EL (cell line): ENCODE measurements around the gene LIMA1.
"Not testable (repeated sequence)": the region's sequence is repeated elsewhere in the genome, so short reads cannot be mapped to it uniquely, and the experiment has no call there.

ENCODE experiments used
- DNase-seq: peaks from one replicate; pipeline ENCODE4 v3.0.0-alpha.2; 2016

The LIMA1 gene

DNA sequence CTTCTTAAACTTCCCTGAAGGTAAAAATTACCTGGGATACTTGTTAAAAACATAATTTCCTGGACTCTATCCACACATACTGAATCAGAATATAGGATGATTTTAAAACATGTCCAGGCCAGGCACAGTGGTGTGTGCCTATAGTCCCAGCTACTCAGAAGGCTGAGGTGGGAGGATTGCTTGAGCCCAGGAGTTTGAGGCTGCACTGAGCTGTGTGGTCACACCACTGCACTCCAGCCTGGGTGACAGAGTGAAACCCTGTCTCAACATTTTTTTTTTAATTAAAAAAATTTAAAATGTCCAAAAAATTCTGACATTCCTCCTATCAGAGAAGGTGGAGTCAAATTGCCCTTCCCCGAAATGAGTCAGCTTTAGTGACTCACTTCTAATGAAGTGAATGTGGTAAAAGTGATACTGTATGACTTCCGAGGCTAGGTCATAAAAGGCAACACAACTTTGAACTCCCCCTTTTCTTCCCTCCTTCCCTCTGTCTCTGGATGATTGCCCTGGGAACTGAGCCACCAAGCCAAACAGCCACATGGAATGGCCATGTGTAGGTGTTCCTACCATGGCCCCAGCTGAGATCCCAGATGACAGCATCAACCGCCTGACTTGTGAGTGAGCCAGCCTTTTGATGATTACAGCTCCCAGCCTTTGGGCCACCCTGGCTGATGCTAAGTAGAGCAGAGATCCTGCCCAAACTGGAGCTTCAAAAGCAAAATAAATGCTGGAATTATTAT, 36.3 kb downstream of the LIMA1 start:
- DNase-seq: peak; percentile 99

DNA sequence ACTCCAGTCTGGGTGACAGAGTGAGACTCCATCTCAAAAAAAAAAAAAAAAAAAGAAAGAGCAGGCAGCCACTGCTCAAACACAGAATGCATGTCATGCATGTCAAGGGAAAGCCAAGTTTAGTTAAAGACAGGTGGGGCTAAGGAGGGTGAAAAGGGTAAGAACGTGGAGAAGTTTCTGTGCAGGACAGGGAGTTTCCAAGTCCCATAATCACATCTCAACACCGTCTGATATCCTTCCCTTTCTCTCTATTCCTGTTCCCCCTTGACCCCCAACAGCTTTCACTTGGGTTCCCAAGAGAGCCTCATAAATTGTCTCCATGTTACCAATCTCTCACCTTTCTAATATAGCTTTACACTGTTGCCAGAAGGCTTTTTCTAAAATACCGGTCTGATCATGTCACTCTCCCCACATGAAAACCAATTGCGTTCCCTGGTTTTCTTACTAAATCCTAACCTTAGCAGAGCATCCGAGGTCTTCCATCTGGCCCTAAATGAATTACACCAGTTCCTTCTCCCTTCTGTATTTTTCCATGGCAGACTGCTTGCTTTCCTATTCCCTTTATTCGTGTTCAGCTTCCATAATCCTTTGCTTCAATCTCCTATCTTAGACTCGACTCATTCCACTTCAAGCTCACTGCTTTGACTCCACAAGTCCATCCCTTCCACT, 37.0 kb downstream of the LIMA1 start:
- DNase-seq: no peak

GRCh38 chr12:50243507-50243906, 39.8 kb downstream of the LIMA1 start:
- DNase-seq: peak; percentile 33

DNA sequence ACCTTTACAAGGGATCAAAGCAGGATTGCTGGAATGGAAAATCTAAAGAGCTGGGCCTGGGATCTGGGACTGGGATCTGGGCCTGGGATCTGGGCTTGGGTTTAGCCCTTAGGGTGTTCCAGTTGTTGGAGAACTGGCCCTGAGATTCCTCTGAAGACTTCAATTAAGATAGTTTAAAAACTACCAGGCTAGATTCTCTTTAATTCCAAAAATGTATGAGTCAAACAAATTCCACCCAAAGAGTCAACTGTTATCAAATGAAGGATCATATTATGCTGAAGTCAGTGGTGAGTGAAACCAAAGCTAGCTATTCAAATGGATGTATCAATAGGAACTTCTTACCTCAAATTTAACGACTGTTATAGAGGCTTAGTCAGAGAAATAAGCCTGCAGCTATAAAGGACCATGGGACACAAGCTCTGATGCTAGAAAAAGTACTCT, 40.5 kb downstream of the LIMA1 start:
- DNase-seq: peak; percentile 87

DNA sequence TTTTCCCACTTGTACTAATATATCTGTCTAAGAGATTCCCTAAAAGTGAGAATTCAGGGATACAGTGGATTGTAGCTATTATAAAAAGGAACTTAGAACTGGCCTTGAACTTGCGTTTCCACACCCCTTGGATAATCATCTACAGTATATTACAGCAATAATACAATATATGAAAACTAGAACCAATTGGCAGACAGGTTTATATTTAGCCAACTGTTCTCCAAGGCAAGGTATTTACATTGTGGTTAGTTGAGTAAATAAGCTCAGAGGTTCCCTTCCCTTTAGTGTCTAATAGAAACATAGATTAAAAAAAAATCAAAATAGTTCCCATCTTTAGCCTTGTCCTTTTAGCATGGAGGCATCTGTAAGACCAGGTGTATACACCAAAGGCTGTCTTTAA, 42.1 kb downstream of the LIMA1 start:
- no peak for DNase-seq

GRCh38 chr12:50240792-50241114, 42.6 kb downstream of the LIMA1 start:
- DNase-seq: no peak

GRCh38 chr12:50240096-50240791, 43.1 kb downstream of the LIMA1 start:
- no peak for DNase-seq

DNA sequence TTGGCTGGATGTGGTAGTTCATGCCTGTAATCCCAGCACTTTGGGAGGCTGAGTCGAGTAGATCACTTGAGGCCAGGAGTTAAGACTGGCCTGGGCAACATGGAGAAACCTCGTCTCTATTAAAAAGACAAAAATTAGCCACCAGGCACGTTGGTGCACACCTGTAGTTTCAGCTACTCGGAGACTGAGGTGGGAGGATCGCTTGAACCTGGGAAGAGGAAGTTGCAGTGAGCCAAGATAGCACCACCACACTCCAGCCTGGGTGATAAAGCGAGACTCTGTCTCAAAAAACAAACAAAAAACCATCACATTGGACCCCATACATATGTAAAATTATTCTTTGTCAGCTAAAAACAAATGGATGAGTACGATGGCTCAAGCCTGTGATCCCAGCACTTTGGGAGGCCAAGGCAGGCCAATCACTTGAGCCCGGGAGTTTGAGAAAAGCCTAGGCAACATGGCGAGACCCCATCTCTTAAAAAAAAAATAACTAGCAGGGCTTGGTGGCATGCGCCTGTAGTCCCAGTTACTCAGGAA, 43.9 kb downstream of the LIMA1 start:
- no peak for DNase-seq

DNA sequence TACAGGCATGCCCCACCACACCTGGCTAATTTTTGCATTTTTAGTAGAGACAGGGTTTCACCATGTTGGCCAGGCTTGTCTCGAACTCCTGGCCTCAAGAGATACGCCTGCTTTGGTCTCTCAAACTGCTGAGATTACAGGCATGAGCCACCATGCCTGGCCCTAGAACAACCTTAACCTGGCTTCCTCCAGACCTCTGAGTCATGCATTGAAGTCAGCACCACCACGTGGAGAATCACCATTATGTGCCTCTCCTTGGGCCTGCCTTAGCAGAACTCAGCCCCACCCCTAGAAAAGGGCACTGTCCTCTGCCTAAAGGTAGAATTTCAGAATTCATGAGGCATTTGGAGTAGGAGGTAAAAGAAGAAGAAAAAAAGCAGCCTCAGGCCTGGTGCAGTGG, 49.0 kb downstream of the LIMA1 start:
- DNase-seq: no peak

- DNase-seq: no peak
These were observed 50.5 kb downstream of the LIMA1 start for GRCh38 chr12:50232771-50233209.

DNA sequence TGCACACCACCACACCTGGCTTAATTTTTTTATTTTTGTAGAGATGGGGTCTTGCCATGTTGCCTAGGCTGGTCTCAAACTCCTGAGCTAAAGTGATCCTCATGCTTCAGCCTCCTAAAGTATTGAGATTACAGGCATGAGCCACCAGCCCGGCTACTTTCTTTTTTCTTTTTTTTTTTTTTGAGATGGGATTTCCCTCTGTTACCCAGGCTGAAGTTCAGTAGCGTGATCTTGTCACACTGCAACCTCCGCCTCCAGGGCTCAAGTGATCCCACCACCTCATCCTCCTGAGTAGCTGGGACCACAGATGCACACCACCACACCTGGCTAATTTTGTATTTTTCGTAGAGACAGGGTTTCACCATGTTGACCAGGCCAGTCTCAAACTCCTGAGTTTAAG, 51.1 kb downstream of the LIMA1 start:
- DNase-seq: no peak

DNA sequence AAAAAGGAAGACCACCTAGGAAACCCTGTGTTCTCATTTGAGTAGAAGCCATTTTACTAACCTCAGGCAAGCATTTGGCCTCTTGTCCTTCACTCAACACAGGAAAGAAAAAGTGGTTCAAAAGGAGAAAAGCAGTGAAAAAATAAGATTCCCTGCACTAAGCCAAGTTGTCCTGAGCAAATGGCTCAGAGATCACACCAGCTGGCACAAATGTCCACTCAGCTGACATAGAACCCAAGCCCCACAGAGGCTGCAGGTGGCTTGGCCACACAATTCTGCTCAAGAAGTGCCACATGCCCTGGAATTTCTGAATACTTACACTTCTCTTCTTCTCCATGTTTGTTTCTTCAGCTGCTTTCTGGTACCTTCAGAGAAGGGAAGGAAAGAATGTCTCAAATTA, 52.0 kb downstream of the LIMA1 start:
- no peak for DNase-seq

DNA sequence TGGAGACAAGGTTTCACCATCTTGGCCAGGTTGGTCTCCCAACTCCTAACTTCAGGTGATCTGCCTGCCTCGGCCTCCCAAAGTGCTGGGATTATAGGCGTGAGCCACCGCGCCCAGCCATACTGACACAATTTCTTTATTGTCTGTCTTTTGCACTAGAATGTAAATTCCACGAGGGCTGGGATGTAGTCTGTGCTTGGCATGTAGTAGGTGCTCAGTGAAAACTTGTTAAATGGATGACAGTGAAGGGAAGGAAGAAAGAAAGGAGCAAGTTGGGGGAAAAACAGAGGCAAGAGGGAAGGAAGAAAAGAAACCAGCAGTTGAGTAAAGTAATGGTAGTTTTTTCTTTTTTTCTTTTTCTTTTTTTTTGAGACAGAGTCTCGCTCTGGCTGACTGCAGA, 53.1 kb downstream of the LIMA1 start:
- no peak for DNase-seq

- peak; percentile 49 for DNase-seq
These were observed 59.2 kb downstream of the LIMA1 start for GRCh38 chr12:50224026-50224692.

GRCh38 chr12:50222275-50222783, 61.0 kb downstream of the LIMA1 start:
- peak; percentile 94 for DNase-seq

DNA sequence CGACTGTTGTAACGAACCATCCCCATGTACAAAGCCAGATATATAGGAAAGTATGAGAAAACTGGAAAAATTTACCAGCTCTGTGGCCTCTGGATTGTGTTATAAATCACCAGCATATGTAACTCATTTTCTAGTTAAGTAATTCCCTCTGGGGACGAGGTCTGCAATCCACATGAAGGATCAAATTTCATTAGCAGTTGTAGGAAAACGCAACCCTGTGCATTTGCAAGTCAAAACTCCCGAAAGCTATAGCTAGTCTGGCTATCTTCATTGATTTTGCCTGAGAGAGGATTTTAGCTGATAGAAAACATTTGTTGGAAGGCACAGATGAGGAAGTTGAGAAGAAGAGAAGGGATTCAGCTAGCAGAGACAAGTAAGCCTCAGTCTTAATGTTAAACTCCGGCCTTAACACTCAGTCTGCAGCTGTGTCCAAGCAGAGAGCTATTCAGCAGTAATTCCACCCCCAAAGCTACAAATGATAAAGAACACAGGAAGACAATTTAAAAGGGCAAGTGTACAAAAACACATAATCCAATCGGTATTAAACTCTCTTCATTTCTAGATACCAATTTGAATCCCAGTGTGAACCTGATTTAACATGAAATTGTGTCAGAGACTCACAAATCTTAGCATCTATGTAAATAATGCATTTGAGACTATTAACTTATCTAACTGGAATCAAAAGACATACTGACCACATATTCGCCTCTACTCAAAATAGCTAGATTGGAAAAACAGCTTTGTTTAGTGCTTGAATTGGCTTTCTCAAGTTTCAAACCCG, 61.9 kb downstream of the LIMA1 start:
- DNase-seq: peak; percentile 82

DNA sequence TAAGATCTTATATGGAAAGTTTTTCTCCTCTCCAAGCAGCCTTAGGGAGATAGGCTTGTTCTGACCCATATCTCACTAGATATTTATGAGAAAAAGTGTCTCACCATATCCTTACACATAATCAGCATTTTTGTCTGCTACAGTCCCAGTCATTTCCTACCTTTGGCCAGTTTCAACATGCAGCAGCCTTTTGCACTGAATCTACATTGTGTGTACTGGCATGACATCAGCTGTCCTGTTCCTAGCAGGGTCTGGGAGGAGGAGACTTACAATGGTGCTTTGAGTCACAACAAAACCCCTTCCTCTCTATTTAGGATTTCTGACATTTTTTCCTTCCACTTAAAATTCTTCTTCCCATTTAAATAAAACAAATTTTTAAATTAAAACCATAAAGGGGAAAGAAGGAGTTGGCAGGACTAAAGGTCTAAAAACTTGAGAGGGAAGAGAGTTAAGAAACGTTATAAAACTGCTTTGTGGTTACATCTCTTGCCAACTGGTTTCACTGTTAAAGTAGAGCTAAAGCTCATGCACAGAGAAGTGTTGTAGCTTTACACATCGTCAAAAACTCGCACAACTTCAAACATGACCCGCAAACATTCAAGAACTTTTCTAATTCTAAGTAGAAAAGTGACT, 62.8 kb downstream of the LIMA1 start:
- DNase-seq: peak; percentile 69

DNA sequence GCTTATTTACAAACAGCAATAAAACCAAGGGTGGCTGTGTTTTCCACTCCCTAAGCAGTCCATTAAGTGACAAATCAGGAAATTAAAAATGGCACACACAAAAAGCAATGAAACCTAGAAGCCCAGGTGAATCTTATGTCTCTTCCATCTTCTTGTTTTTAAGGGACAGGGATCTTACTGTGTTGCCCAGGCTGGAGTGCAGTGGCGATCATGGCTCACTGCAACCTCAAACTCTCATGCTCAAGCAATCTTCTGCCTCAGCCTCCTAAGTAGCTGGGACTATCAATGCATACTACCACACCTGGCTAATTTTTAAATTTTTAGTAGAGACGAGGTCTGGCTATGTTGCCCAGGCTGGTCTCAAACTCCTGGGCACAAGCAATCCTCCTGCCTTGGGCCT, 63.8 kb downstream of the LIMA1 start:
- DNase-seq: peak; percentile 28

GRCh38 chr12:50219001-50219400, 64.3 kb downstream of the LIMA1 start:
- not testable (repeated sequence) for DNase-seq

- DNase-seq: peak; percentile 78
These were observed 64.9 kb downstream of the LIMA1 start for GRCh38 chr12:50218386-50218785.

DNA sequence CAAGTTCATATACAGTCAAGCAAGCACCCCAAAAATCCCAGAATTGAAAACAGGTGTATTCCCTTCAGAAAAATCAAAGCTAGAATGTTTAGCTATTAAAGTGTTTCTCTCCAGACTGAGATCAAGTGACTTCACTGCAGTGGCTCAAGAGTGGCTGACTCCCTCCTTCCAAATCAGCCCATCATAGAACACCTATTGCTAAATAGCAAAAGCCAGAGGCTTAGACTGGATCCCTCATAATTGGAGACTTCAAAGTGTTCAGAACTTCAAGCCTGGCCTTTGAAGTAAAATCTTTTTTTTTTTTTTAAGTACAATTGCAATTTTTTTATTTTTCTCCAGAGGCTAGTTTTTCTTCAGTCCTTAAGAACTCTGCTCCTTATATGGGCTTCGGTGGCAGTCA, 66.1 kb downstream of the LIMA1 start:
- peak; percentile 18 for DNase-seq

GRCh38 chr12:50215033-50215432, 68.3 kb downstream of the LIMA1 start:
- DNase-seq: peak; percentile 56
